Lung (tissue), 12 donors: Measurements from ENCODE around the gene RNASEH1. TPM values are rescaled to one million over a fixed set of nuclear protein-coding genes. Genes with fewer than 3 reads are reported as not detected.

Source experiments
- ATAC-seq: fragments of 200-7000 bp; cut with Tn5 transposase; one replicate; pipeline ENCODE4 v1.9.1; 2020; ENCODE audit warnings: moderate number of reproducible peaks; ENCODE audit not compliant: insufficient read depth, low FRiP score
- DNase-seq, 3 donors: peaks; one replicate each; pipeline ENCODE4 v3.0.0-alpha.2; 2013 to 2017
- H3K27ac ChIP-seq, 2 donors: one replicate each; pipeline ENCODE4 v1.5.1; 2013; ENCODE audit warnings: mild to moderate bottlenecking in 2 of 2, moderate library complexity in 2 of 2, control low read depth in 1 of 2, inconsistent platforms in 1 of 2, low read depth in 1 of 2, low read length in 1 of 2
- H3K27me3 ChIP-seq, 3 donors: one replicate each; pipeline ENCODE4 v1.5.1; 2013; ENCODE audit warnings: low read length in 2 of 3; ENCODE audit not compliant: control insufficient read depth in 3 of 3, insufficient read depth in 3 of 3
- H3K36me3 ChIP-seq, 4 donors: one replicate each; pipeline ENCODE4 v1.5.1; 2013; ENCODE audit warnings: low read length in 4 of 4, mild to moderate bottlenecking in 1 of 4, moderate library complexity in 1 of 4; ENCODE audit not compliant: control insufficient read depth in 4 of 4, insufficient read depth in 4 of 4
- H3K4me1 ChIP-seq, 5 donors: one replicate each; pipeline ENCODE4 v1.5.1; 2013; ENCODE audit warnings: low read length in 5 of 5, mild to moderate bottlenecking in 2 of 5, moderate library complexity in 1 of 5; ENCODE audit not compliant: control insufficient read depth in 5 of 5, insufficient read depth in 5 of 5
- H3K4me3 ChIP-seq: one replicate; pipeline ENCODE4 v1.5.1; 2013; ENCODE audit warnings: mild to moderate bottlenecking, control low read depth, moderate library complexity
- H3K9ac ChIP-seq, 2 donors: one replicate each; pipeline ENCODE4 v1.5.1; 2013; ENCODE audit warnings: low read length in 2 of 2, control low read depth in 1 of 2; ENCODE audit not compliant: insufficient read depth in 1 of 2
- H3K9me3 ChIP-seq, 4 donors: one replicate each; pipeline ENCODE4 v1.5.1; 2013; ENCODE audit warnings: low read length in 3 of 4, mild to moderate bottlenecking in 1 of 4, moderate library complexity in 1 of 4; ENCODE audit not compliant: control insufficient read depth in 4 of 4, insufficient read depth in 3 of 4
- WGBS, 2 donors: extraction: QIAGEN DNeasy Blood & Tissue Kit; methylation state at CpG; one replicate each; pipeline ENCODE4 v1.1.7; 2013; 5-methylcytosine and 5-hydroxymethylcytosine counted together
- polyA plus RNA-seq, 2 donors: library from polyadenylated mRNA; stranded (reverse); fragments of 200-250 nt; gene quantifications; one replicate each; pipeline ENCODE4 v1.2.1, GENCODE V29; 2013
- total RNA-seq, 2 donors: library from RNA; depleted of rRNA in 1 of 2; stranded (reverse); fragments of >200 nt in 1 of 2; gene quantifications; one replicate each; pipeline ENCODE4 v1.2.1, GENCODE V29; 2014 to 2021
- TF ChIP-seq, protein P1 (sequence below): IDR thresholded peaks from 2 replicates; pipeline ENCODE4 v1.5.1; 2012; ENCODE audit warnings: mild to moderate bottlenecking; ENCODE audit errors: control extremely low read depth, extremely low read depth
- donor health status: control.
- donor health status: control.
- donor health status: Bipolar disorder and iron deficiency.
- donor health status: healthy.
- donor health status: DM: yes; HTN: yes; CAD: no.

The RNASEH1 gene
- total and polyA plus RNA-seq, 4 donors: 9.6 to 24.5 (median 15.2) TPM

DNA sequence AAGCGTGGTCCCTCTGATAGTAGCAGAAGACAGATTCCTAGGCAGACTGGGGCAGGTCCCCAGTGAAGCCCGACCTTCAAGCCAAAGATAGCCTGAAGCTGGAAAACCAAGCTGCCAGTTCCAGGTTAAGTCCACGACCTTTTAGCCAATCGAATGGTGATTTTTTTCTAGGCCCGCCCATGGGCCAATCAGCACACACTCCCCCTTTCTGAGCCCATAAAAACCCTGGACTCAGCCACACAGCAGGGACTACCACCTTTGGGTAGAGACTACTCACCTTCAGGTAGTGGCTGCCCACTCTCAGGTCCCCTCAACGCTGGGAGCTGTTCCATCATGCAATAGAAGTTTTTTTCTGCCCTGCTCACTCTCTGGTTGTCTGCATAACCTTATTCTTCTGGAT, 24.3 kb downstream of the RNASEH1 start:
- Histone ChIP-seq H3K4me1 (peaks cover 6 to 17% (median 7%) of the 10 kb centered on the region in 5 donors), H3K9ac (no peak overlapping the region), H3K27me3 (no peaks in the 10 kb centered on the region), H3K27ac (peak overlapping the region in 1 of 2 donors; percentile 38), H3K9me3 (no peaks in the 10 kb centered on the region), H3K4me3 (no peak overlapping the region), H3K36me3 (peaks cover 0 to 6% (median 3%) of the 10 kb centered on the region in 4 donors)
- 97 to 99% methylated on average over 6 of the region's 6 CpGs for WGBS, 2 donors
- ATAC-seq: no peak
- TF ChIP-seq, protein P1, sequence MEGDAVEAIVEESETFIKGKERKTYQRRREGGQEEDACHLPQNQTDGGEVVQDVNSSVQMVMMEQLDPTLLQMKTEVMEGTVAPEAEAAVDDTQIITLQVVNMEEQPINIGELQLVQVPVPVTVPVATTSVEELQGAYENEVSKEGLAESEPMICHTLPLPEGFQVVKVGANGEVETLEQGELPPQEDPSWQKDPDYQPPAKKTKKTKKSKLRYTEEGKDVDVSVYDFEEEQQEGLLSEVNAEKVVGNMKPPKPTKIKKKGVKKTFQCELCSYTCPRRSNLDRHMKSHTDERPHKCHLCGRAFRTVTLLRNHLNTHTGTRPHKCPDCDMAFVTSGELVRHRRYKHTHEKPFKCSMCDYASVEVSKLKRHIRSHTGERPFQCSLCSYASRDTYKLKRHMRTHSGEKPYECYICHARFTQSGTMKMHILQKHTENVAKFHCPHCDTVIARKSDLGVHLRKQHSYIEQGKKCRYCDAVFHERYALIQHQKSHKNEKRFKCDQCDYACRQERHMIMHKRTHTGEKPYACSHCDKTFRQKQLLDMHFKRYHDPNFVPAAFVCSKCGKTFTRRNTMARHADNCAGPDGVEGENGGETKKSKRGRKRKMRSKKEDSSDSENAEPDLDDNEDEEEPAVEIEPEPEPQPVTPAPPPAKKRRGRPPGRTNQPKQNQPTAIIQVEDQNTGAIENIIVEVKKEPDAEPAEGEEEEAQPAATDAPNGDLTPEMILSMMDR: no peak
- no peak for DNase-seq

DNA sequence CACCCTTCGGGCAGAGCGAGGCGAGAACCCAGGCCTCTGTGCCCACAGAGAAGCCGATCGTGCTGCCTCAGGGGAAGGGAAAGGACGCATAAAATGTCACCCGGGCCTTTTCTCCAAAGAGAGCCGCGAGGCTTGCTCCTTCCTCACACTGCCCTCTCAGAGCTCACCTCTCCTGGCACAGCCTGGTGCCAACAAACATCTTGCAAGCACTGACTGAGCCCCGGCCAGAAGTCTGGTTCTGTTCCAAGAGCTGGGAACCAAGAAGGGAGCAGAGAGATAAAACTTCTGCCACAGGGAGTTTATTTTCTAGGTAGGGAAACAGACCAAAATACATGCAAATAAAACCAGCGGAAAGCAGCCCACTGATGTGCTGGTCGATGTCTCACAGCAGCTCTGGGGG, 25.2 kb downstream of the RNASEH1 start:
- WGBS, 2 donors: 90 to 92% methylated on average over 12 of the region's 12 CpGs
- Histone ChIP-seq H3K4me3 (no peak overlapping the region), H3K9me3 (peaks cover 0 to 2% (median 0%) of the 10 kb centered on the region in 4 donors), H3K9ac (no peak overlapping the region), H3K27ac (peak overlapping the region in 1 of 2 donors; percentile 38), H3K27me3 (no peaks in the 10 kb centered on the region), H3K36me3 (peaks cover 0 to 6% (median 3%) of the 10 kb centered on the region in 4 donors), H3K4me1 (peaks cover 6 to 17% (median 7%) of the 10 kb centered on the region in 5 donors)
- TF ChIP-seq, protein P1: no peak
- DNase-seq (no peak), ATAC-seq (no peak)

DNA sequence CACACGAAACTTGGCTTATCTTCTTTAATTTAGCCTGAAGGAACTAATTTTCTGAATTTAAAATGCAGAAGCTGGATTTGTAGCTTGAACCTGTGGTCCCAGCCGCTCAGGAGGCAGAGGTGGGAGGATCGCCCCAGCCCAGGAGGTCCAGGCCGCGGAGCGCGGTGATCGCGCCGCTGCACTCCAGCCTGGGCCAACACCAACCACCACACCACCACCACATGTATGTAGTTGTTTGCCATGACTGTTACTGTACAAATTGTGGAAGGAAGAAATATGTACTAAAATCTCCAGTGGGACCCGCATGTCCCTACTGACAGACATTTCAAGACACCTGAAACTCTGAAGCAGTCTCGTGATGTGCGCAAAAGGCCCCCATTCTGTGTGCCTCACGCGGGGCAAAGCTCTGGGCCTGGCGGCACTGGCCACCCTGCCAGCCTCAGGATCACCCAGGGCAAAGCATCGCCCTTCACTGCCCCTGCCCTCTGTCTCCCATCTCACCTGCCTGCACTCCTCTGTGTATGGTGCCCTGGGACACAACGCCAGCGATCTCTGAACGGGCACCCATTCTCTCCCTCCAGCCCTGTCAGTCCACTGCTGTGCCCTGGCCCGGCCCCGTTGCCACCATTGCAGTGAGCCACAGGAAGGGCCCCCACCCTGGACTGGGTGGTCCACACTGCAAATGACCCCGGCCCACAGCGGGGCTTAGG, 28.7 kb downstream of the RNASEH1 start:
- TF ChIP-seq, protein P1: no peak
- ATAC-seq: no peak
- Histone ChIP-seq H3K4me3 (no peak overlapping the region), H3K9ac (no peak overlapping the region), H3K9me3 (peaks cover 0 to 4% (median 0%) of the 10 kb centered on the region in 4 donors), H3K36me3 (peaks cover 0 to 15% (median 3%) of the 10 kb centered on the region in 4 donors), H3K4me1 (peaks cover 0 to 3% (median 0%) of the 10 kb centered on the region in 5 donors), H3K27me3 (no peaks in the 10 kb centered on the region), H3K27ac (no peak overlapping the region)
- WGBS, 2 donors: 98 to 99% methylated on average over 24 of the region's 24 CpGs
- DNase-seq: no peak
